SK-N-SH treated with all-trans-retinoic acid at 6 μM for 48 hours (cell line): ENCODE results near the gene PLA2G15.

Source experiments
- ATAC-seq: fragments of 200-7000 bp; cut with Tn5 transposase; 3 replicates; pipeline ENCODE4 v1.9.1; 2020; ENCODE audit warnings: mild to moderate bottlenecking, moderate library complexity
- ARNTL ChIP-seq: fragments of 450-650 bp; formaldehyde crosslinking; IDR thresholded peaks from 2 replicates; pipeline ENCODE4 v1.5.0; 2020; ENCODE audit warnings: low read depth, mild to moderate bottlenecking, moderate library complexity, borderline replicate concordance
- ESRRG ChIP-seq: fragments of 250-450 bp; sonication (Bioruptor Pico); IDR thresholded peaks from 2 replicates; pipeline ENCODE4 v1.6.1; 2021; ENCODE audit warnings: mild to moderate bottlenecking
- GLIS3 ChIP-seq: fragments of 250-450 bp; sonication (Bioruptor Pico); IDR thresholded peaks from 2 replicates; pipeline ENCODE4 v1.5.0; 2020; ENCODE audit warnings: mild to moderate bottlenecking, moderate library complexity
- ISL1 ChIP-seq: fragments of 250-450 bp; sonication (Bioruptor Pico); IDR thresholded peaks from 2 replicates; pipeline ENCODE4 v2.1.2; 2022; ENCODE audit warnings: mild to moderate bottlenecking, moderate library complexity
- OSR1 ChIP-seq: fragments of 250-450 bp; sonication (Bioruptor Pico); IDR thresholded peaks from 2 replicates; pipeline ENCODE4 v1.8.0; 2022; ENCODE audit warnings: moderate library complexity, mild to moderate bottlenecking, inconsistent platforms
- RARB ChIP-seq: fragments of 250-450 bp; sonication (Bioruptor Pico); IDR thresholded peaks from 2 replicates; pipeline ENCODE4 v1.8.0; 2021; ENCODE audit warnings: mild to moderate bottlenecking, moderate library complexity
- TCF4 ChIP-seq: fragments of 250-450 bp; sonication (Bioruptor Pico); IDR thresholded peaks from 2 replicates; pipeline ENCODE4 v1.8.0; 2021; ENCODE audit warnings: mild to moderate bottlenecking, moderate library complexity, borderline replicate concordance
- TOX ChIP-seq: fragments of 250-450 bp; sonication (Bioruptor Pico); IDR thresholded peaks from 2 replicates; pipeline ENCODE4 v1.8.0; 2021; ENCODE audit warnings: mild to moderate bottlenecking, moderate library complexity, borderline replicate concordance
- ZC3H10 ChIP-seq: fragments of 250-450 bp; sonication (Bioruptor Pico); IDR thresholded peaks from 2 replicates; pipeline ENCODE4 v1.5.1; 2021; ENCODE audit warnings: mild to moderate bottlenecking, moderate library complexity
- ZFP3 ChIP-seq: fragments of 250-450 bp; sonication (Bioruptor Pico); IDR thresholded peaks from 2 replicates; pipeline ENCODE4 v1.5.0; 2020; ENCODE audit warnings: mild to moderate bottlenecking, moderate library complexity
- ZNF70 ChIP-seq: fragments of 450-650 bp; formaldehyde crosslinking; IDR thresholded peaks from 2 replicates; pipeline ENCODE4 v1.5.0; 2020; ENCODE audit warnings: mild to moderate bottlenecking, moderate library complexity
- ZNF8 ChIP-seq: fragments of 450-650 bp; formaldehyde crosslinking; IDR thresholded peaks from 2 replicates; pipeline ENCODE4 v1.5.0; 2020; ENCODE audit warnings: mild to moderate bottlenecking, moderate library complexity
- TF ChIP-seq, protein P1 (sequence below): fragments of 250-450 bp; sonication (Bioruptor Pico); IDR thresholded peaks from 2 replicates; pipeline ENCODE4 v1.5.1; 2020; ENCODE audit warnings: low read depth, mild to moderate bottlenecking, moderate library complexity
- TF ChIP-seq, protein P2 (sequence below): fragments of 250-450 bp; sonication (Bioruptor Pico); IDR thresholded peaks from 2 replicates; pipeline ENCODE4 v1.5.0; 2020; ENCODE audit warnings: mild to moderate bottlenecking, moderate library complexity
- TF ChIP-seq, protein P3 (sequence below): fragments of 250-450 bp; sonication (Bioruptor Pico); IDR thresholded peaks from 2 replicates; pipeline ENCODE4 v1.8.0; 2021; ENCODE audit warnings: low read depth, mild to moderate bottlenecking, moderate library complexity, borderline replicate concordance
- TF ChIP-seq, protein P4 (sequence below): fragments of 250-450 bp; sonication (Bioruptor Pico); IDR thresholded peaks from 2 replicates; pipeline ENCODE4 v1.8.0; 2020; ENCODE audit warnings: mild to moderate bottlenecking, moderate library complexity, borderline replicate concordance

The PLA2G15 gene

DNA sequence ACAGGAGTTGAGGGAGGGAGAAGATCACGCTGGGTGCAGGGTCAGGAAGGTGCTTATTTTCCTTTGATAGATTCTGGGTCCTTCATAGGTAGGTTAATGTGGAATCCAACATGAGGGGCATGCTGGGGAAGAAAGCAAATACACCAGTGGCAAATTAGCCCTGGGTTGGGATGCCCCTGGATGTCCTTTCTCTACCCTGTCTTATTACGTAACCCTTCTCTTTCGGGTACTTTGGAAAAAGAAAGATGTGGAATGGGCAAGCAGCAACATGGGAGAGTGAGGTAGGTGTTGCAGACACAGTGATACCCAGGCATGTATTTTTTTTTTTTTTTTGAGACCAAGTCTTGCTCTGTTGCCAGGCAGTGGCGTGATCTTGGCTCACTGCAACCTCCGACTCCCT is 28.3 kb downstream of the PLA2G15 start:
- ATAC-seq, result no peak
- TF ChIP-seq ZC3H10 (CRISPR knock-in tag), result no peak
- no peak for TF ChIP-seq ZNF70 (CRISPR knock-in tag)
- no peak for TF ChIP-seq GLIS3 (CRISPR knock-in tag)
- TF ChIP-seq, protein P1, sequence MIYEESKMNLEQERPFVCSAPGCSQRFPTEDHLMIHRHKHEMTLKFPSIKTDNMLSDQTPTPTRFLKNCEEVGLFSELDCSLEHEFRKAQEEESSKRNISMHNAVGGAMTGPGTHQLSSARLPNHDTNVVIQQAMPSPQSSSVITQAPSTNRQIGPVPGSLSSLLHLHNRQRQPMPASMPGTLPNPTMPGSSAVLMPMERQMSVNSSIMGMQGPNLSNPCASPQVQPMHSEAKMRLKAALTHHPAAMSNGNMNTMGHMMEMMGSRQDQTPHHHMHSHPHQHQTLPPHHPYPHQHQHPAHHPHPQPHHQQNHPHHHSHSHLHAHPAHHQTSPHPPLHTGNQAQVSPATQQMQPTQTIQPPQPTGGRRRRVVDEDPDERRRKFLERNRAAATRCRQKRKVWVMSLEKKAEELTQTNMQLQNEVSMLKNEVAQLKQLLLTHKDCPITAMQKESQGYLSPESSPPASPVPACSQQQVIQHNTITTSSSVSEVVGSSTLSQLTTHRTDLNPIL (CRISPR knock-in tag), result no peak
- TF ChIP-seq, protein P2, sequence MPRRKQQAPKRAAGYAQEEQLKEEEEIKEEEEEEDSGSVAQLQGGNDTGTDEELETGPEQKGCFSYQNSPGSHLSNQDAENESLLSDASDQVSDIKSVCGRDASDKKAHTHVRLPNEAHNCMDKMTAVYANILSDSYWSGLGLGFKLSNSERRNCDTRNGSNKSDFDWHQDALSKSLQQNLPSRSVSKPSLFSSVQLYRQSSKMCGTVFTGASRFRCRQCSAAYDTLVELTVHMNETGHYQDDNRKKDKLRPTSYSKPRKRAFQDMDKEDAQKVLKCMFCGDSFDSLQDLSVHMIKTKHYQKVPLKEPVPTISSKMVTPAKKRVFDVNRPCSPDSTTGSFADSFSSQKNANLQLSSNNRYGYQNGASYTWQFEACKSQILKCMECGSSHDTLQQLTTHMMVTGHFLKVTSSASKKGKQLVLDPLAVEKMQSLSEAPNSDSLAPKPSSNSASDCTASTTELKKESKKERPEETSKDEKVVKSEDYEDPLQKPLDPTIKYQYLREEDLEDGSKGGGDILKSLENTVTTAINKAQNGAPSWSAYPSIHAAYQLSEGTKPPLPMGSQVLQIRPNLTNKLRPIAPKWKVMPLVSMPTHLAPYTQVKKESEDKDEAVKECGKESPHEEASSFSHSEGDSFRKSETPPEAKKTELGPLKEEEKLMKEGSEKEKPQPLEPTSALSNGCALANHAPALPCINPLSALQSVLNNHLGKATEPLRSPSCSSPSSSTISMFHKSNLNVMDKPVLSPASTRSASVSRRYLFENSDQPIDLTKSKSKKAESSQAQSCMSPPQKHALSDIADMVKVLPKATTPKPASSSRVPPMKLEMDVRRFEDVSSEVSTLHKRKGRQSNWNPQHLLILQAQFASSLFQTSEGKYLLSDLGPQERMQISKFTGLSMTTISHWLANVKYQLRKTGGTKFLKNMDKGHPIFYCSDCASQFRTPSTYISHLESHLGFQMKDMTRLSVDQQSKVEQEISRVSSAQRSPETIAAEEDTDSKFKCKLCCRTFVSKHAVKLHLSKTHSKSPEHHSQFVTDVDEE, result no peak
- TF ChIP-seq RARB, result no peak
- TF ChIP-seq OSR1 (CRISPR knock-in tag), result no peak

DNA sequence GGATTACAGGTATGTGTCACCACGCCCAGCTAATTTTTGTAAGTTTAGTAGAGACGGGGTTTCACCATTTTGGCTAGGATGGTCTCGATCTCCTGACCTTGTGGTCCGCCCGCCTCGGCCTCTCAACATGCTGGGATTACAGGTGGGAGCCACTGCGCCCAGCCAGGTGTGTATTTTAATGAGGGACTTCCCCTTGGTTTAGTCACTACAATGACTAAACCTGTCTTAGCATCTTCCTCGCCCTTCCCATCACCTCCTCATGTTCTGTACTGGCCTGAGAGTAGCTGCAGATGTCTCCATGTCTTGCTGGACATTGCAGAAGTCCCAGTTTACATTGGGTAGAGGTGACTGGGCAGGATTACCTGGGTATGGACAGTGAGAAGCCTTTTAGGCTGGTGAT is 28.7 kb downstream of the PLA2G15 start:
- ATAC-seq, result no peak
- TF ChIP-seq RARB (no peak), ZFP3 (no peak), ESRRG (no peak), TCF4 (CRISPR knock-in tag) (no peak)
- TF ChIP-seq, protein P1 (CRISPR knock-in tag), result no peak

DNA sequence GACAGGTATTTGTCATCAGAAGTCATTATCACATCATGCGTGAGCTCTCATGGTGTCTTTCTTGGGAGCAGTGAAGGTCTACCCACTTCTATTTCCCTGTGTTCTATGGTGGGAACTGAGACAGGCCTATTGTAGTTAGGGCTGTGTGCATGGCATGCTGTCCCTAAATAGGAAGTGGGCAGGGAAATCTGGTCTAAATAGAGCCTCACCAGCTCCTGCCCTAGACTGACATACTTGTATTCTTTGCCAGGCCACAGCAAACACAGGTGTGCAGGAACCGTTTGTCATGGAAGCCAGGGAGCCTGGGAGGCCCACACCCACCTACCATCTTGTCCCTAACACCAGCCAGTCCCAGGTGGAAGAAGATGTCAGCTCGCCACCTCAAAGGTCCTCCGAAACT is 29.3 kb downstream of the PLA2G15 start:
- no peak for TF ChIP-seq ISL1 (CRISPR knock-in tag)
- no peak for TF ChIP-seq ZNF8 (CRISPR knock-in tag)
- no peak for ATAC-seq

DNA sequence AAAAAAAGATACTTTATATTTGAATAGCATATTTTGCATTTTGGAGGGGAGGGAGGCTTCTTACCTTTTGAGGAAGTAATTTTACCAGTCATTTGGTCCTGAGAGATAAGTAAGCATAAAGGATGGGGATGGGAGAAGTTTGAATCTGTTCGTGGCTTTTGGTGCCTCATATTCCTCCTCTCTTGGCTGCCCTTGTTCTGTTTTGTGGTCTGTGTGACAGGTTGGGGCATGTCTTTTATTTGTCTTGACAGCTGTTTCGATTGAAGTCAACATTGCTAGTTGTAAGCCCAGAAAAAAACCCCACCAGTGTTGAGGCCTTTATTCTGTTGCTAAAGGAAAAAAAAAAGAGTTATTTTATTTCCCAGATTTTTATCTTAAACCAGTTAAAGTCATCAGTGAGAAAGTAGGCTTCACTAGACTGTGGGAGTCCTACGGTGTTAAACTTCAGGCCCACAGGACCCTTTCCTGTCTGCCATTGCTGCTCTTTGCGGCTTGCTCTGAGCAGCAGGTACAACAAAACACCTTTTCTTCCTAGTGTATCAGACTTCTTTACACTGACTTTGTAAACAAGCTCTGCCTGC is 30.5 kb downstream of the PLA2G15 start:
- TF ChIP-seq, protein P3, sequence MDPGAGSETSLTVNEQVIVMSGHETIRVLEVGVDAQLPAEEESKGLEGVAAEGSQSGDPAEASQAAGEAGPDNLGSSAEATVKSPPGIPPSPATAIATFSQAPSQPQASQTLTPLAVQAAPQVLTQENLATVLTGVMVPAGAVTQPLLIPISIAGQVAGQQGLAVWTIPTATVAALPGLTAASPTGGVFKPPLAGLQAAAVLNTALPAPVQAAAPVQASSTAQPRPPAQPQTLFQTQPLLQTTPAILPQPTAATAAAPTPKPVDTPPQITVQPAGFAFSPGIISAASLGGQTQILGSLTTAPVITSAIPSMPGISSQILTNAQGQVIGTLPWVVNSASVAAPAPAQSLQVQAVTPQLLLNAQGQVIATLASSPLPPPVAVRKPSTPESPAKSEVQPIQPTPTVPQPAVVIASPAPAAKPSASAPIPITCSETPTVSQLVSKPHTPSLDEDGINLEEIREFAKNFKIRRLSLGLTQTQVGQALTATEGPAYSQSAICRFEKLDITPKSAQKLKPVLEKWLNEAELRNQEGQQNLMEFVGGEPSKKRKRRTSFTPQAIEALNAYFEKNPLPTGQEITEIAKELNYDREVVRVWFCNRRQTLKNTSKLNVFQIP (CRISPR knock-in tag), result no peak
- no peak for TF ChIP-seq RARB
- no peak for TF ChIP-seq ISL1 (CRISPR knock-in tag)
- ATAC-seq, result peak; percentile 24; the same call in 2 of the 3 replicates

DNA sequence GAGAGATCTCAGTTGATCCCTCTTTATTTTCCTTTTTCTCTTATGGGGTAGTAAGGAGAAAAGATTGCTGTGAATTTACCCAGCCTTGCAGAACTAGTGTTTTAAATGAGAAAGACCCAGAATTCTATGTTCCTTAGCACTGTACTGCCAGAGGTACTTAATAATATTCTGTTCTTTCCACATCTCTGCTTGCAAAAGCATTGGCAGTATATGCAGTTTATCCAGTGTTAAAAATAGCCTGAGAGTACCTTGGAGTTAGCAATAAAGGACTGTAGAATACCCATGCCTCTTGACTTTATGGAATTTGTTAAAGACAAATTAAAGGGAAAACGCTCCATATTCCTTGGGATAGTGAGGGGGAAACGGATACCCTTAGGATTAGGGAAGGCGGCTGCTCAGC is 31.1 kb downstream of the PLA2G15 start:
- no peak for TF ChIP-seq ZFP3
- no peak for TF ChIP-seq RARB
- no peak for TF ChIP-seq TOX
- no peak for TF ChIP-seq ARNTL
- TF ChIP-seq TCF4 (CRISPR knock-in tag), result no peak
- TF ChIP-seq, protein P1 (CRISPR knock-in tag), result no peak
- TF ChIP-seq, protein P4, sequence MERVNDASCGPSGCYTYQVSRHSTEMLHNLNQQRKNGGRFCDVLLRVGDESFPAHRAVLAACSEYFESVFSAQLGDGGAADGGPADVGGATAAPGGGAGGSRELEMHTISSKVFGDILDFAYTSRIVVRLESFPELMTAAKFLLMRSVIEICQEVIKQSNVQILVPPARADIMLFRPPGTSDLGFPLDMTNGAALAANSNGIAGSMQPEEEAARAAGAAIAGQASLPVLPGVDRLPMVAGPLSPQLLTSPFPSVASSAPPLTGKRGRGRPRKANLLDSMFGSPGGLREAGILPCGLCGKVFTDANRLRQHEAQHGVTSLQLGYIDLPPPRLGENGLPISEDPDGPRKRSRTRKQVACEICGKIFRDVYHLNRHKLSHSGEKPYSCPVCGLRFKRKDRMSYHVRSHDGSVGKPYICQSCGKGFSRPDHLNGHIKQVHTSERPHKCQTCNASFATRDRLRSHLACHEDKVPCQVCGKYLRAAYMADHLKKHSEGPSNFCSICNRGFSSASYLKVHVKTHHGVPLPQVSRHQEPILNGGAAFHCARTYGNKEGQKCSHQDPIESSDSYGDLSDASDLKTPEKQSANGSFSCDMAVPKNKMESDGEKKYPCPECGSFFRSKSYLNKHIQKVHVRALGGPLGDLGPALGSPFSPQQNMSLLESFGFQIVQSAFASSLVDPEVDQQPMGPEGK (CRISPR knock-in tag), result no peak
- ATAC-seq, result no peak
